Measurements from ENCODE around the gene RSU1.

- TF ChIP-seq POLR2A (IDR thresholded peaks at IDR 0.05) (no peak), CTCF (IDR thresholded peaks at IDR 0.05) (no peak)
Observed at GRCh38 chr10:16745061-16745460, 72.2 kb downstream of the RSU1 start.

Measured in tibial nerve (tissue), 3 donors.